HEK293T (cell line): ENCODE measurements around the gene PRKAB1.

Experiments used
- BHLHE40 ChIP-seq: fragments of 450-650 bp; IDR thresholded peaks from 2 replicates; pipeline ENCODE4 v1.6.1; 2016; ENCODE audit warnings: mild to moderate bottlenecking, moderate library complexity, borderline replicate concordance
- ELF4 ChIP-seq: fragments of 450-650 bp; IDR thresholded peaks from 2 replicates; pipeline ENCODE4 v1.6.1; 2017; ENCODE audit warnings: antibody characterized with exemption
- FOXM1 ChIP-seq: fragments of 450-650 bp; IDR thresholded peaks from 2 replicates; pipeline ENCODE4 v1.6.1; 2017; ENCODE audit warnings: mild to moderate bottlenecking, borderline replicate concordance
- LEF1 ChIP-seq: fragments of 450-650 bp; IDR thresholded peaks from 2 replicates; pipeline ENCODE4 v1.6.1; 2017; ENCODE audit warnings: mild to moderate bottlenecking, borderline replicate concordance
- NFRKB ChIP-seq: fragments of 450-650 bp; IDR thresholded peaks from 2 replicates; pipeline ENCODE4 v1.6.1; 2016; ENCODE audit warnings: mild to moderate bottlenecking, moderate library complexity
- SUZ12 ChIP-seq: fragments of 450-650 bp; IDR thresholded peaks from 2 replicates; pipeline ENCODE4 v1.6.1; 2016; ENCODE audit warnings: mild to moderate bottlenecking

- TF ChIP-seq BHLHE40 (no peak), ELF4 (no peak), LEF1 (no peak), FOXM1 (no peak), NFRKB (no peak), SUZ12 (no peak)
Observed at GRCh38 chr12:119652665-119653064, 15.3 kb upstream of the PRKAB1 start.
